GM18951 (cell line): ENCODE measurements around the gene FAM216B.
"Not testable (repeated sequence)": the region's sequence is repeated elsewhere in the genome, so short reads cannot be mapped to it uniquely, and the experiment has no call there.

Source experiments
- POLR2A ChIP-seq: IDR thresholded peaks from 4 replicates; pipeline ENCODE4 v1.6.1; 2011; ENCODE audit warnings: mild to moderate bottlenecking; ENCODE audit not compliant: insufficient read length, insufficient read depth; ENCODE audit errors: extremely low read depth
- in situ Hi-C: fragments of 300-500 bp; cut with MboI; formaldehyde crosslinking; loops from one replicate; pipeline ENCODE4 v1.12.0; 2022; ENCODE audit warnings: low sequenced_read_pairs, mixed read lengths, inconsistent platforms; ENCODE audit not compliant: unreplicated experiment

FAM216B gene

GRCh38 chr13:42760951-42761350, 20.4 kb upstream of the FAM216B start:
- TF ChIP-seq POLR2A = no peak
- in situ Hi-C loops = no loop called here

GRCh38 chr13:42762251-42762650, 19.1 kb upstream of the FAM216B start:
- TF ChIP-seq POLR2A = no peak
- in situ Hi-C loops = no loop called here

GRCh38 chr13:42762917-42763316, 18.5 kb upstream of the FAM216B start:
- in situ Hi-C loops = no loop called here
- no peak for TF ChIP-seq POLR2A

- TF ChIP-seq POLR2A = no peak
- in situ Hi-C loops = no loop called here
Measured at GRCh38 chr13:42766016-42766415, 15.4 kb upstream of the FAM216B start.

GRCh38 chr13:42769650-42770049, 11.7 kb upstream of the FAM216B start:
- in situ Hi-C loops = no loop called here
- TF ChIP-seq POLR2A = no peak

- in situ Hi-C loops = not testable (repeated sequence)
Measured at GRCh38 chr13:42776558-42776957, 4.8 kb upstream of the FAM216B start.

GRCh38 chr13:42777467-42777866, 3.9 kb upstream of the FAM216B start:
- TF ChIP-seq POLR2A = no peak
- in situ Hi-C loops = no loop called here

- in situ Hi-C loops = no loop called here
- no peak for TF ChIP-seq POLR2A
Measured at GRCh38 chr13:42780044-42780443, 1.3 kb upstream of the FAM216B start.

GRCh38 chr13:42786715-42787114, 5.3 kb downstream of the FAM216B start:
- TF ChIP-seq POLR2A = no peak
- in situ Hi-C loops = no loop called here

GRCh38 chr13:42788601-42789000, 7.2 kb downstream of the FAM216B start:
- in situ Hi-C loops = no loop called here
- TF ChIP-seq POLR2A = no peak

GRCh38 chr13:42792154-42792553, 10.8 kb downstream of the FAM216B start:
- in situ Hi-C loops = no loop called here
- TF ChIP-seq POLR2A = no peak

- in situ Hi-C loops = no loop called here
- TF ChIP-seq POLR2A = no peak
Measured at GRCh38 chr13:42794577-42795275, 13.3 kb downstream of the FAM216B start.

GRCh38 chr13:42795666-42796065, 14.3 kb downstream of the FAM216B start:
- in situ Hi-C loops = no loop called here
- no peak for TF ChIP-seq POLR2A

GRCh38 chr13:42796747-42797356, 15.5 kb downstream of the FAM216B start:
- in situ Hi-C loops = no loop called here
- TF ChIP-seq POLR2A = no peak
